ENCODE measurements around the gene CNTN6.

GRCh38 chr3:1200371-1200770 lies 107.5 kb downstream of the CNTN6 start:
- TF ChIP-seq, protein P1, sequence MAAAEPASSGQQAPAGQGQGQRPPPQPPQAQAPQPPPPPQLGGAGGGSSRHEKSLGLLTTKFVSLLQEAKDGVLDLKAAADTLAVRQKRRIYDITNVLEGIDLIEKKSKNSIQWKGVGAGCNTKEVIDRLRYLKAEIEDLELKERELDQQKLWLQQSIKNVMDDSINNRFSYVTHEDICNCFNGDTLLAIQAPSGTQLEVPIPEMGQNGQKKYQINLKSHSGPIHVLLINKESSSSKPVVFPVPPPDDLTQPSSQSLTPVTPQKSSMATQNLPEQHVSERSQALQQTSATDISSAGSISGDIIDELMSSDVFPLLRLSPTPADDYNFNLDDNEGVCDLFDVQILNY (CRISPR knock-in tag; IDR thresholded peaks at IDR 0.05): no peak
- TF ChIP-seq, protein P2, sequence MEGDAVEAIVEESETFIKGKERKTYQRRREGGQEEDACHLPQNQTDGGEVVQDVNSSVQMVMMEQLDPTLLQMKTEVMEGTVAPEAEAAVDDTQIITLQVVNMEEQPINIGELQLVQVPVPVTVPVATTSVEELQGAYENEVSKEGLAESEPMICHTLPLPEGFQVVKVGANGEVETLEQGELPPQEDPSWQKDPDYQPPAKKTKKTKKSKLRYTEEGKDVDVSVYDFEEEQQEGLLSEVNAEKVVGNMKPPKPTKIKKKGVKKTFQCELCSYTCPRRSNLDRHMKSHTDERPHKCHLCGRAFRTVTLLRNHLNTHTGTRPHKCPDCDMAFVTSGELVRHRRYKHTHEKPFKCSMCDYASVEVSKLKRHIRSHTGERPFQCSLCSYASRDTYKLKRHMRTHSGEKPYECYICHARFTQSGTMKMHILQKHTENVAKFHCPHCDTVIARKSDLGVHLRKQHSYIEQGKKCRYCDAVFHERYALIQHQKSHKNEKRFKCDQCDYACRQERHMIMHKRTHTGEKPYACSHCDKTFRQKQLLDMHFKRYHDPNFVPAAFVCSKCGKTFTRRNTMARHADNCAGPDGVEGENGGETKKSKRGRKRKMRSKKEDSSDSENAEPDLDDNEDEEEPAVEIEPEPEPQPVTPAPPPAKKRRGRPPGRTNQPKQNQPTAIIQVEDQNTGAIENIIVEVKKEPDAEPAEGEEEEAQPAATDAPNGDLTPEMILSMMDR (IDR thresholded peaks at IDR 0.05): no peak
- TF ChIP-seq ESRRA (CRISPR knock-in tag; IDR thresholded peaks at IDR 0.05; ENCODE audit: borderline replicate concordance) (no peak), JUN (CRISPR knock-in tag; IDR thresholded peaks at IDR 0.05) (no peak), ZNF232 (CRISPR knock-in tag; IDR thresholded peaks at IDR 0.05) (no peak), ZNF121 (CRISPR knock-in tag; IDR thresholded peaks at IDR 0.05) (no peak), TEAD4 (CRISPR knock-in tag; IDR thresholded peaks at IDR 0.05) (no peak)
- TF ChIP-seq, protein P3, sequence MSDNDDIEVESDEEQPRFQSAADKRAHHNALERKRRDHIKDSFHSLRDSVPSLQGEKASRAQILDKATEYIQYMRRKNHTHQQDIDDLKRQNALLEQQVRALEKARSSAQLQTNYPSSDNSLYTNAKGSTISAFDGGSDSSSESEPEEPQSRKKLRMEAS (CRISPR knock-in tag; IDR thresholded peaks at IDR 0.05): no peak
